Effector memory CD4-positive, alpha-beta T cell (primary cell): Measurements from ENCODE around the gene PDE4D.

ENCODE experiments used
- DNase-seq, 3 donors: peaks; one replicate each; pipeline ENCODE4 v3.0.0-alpha.2; 2020
- H3K27ac ChIP-seq: 2 replicates; pipeline ENCODE4 v1.7.0; 2013; ENCODE audit warnings: mild to moderate bottlenecking, low read length, moderate library complexity; ENCODE audit not compliant: insufficient read depth, poor library complexity, severe bottlenecking
- H3K27me3 ChIP-seq: replicated peaks from 2 replicates; pipeline ENCODE4 v1.7.0; 2013; ENCODE audit warnings: mild to moderate bottlenecking, low read length; ENCODE audit not compliant: insufficient read depth, control insufficient read depth, poor library complexity, severe bottlenecking
- H3K36me3 ChIP-seq: 2 replicates; pipeline ENCODE4 v1.7.0; 2013; ENCODE audit warnings: mild to moderate bottlenecking, low read length, moderate library complexity; ENCODE audit not compliant: control insufficient read depth, insufficient read depth
- H3K4me1 ChIP-seq: 2 replicates; pipeline ENCODE4 v1.7.0; 2013; ENCODE audit warnings: low read length, mild to moderate bottlenecking; ENCODE audit not compliant: control insufficient read depth, insufficient read depth, poor library complexity, severe bottlenecking
- H3K4me3 ChIP-seq: 2 replicates; pipeline ENCODE4 v1.7.0; 2013; ENCODE audit warnings: low read length, low read depth, mild to moderate bottlenecking; ENCODE audit not compliant: insufficient read depth, poor library complexity, severe bottlenecking
- H3K9me3 ChIP-seq: 2 replicates; pipeline ENCODE4 v1.7.0; 2013; ENCODE audit warnings: mild to moderate bottlenecking, low read length, moderate library complexity; ENCODE audit not compliant: control insufficient read depth

Gene PDE4D

DNA sequence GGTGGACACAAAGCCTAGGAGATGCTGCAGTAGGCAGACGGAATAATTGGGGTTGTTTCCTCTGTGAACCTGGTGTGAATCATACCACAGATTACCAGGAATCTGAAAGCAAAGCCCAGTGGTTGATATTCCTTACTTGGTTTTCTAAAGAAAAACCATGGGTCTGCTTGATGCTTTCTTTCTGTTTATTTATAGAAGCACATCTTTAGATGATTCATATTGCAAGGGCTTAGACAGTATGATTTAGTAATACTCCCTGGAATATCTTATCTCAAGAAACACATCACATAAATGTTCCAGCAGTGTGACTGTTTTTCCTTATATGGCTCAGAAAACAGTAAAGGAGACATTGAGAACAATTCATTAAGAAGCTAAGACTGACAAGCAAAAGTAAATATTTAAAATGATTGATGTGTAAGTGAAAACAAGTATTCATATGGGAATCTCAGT is 687.4 kb downstream of the PDE4D start:
- Histone ChIP-seq H3K4me3 (no peak overlapping the region), H3K4me1 (no peaks in the 10 kb centered on the region), H3K27me3 (no peaks in the 10 kb centered on the region), H3K27ac (no peak overlapping the region), H3K9me3 (no peaks in the 10 kb centered on the region), H3K36me3 (no peaks in the 10 kb centered on the region)
- DNase-seq, result no peak

DNA sequence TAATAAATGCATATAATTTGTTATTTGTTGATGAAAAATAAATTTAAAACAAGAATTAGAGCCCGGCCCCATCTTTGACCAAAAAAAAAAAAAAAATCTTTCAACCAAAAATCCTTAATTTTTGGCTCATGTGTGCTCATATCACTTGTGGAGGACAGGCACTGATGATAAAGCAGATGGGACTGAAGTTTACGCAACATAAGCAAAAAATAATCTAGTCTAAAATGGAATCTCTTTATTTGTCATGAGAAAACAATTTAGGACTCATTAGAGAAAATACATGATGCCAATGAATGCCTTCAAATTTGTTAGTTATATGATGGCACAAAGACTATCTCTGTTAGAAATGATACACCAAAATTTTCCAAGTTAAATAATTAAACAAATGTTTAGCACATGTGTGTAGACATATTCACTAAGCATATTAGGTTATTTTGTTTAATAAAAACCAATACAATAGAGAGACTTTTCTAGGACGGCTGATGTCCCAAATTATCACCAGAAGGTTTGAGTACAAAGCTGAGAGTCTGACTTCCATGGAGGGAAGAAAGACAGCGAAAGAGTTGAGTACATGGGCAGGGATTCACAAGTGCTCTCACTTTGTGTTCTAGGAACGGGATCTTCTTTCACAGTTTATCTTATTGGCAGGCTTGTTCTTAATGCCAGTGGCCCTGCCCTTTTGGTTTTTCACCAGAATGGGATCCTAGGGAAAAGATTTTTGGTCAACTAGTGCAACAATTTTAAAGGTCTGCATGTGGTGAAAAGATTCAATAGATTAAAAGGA is 689.2 kb downstream of the PDE4D start:
- Histone ChIP-seq H3K9me3 (no peaks in the 10 kb centered on the region), H3K4me3 (no peak overlapping the region), H3K27me3 (no peaks in the 10 kb centered on the region), H3K4me1 (no peaks in the 10 kb centered on the region), H3K27ac (no peak overlapping the region), H3K36me3 (no peaks in the 10 kb centered on the region)
- no peak for DNase-seq

DNA sequence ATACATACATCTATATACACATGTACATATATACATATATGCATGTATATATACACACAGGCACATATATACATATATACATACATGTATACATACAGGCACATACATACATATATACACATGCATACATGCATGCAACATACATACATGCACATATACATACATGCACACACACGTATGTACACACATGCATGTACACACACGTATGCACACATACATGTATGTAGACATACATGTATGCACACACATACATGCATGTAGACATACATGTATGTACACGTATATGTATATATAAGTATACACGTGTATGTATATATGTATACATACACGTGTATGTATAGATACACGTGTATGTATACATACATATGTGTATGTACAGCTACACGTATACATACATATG is 693.7 kb downstream of the PDE4D start:
- Histone ChIP-seq H3K27ac (no peak overlapping the region), H3K4me1 (no peaks in the 10 kb centered on the region), H3K36me3 (no peaks in the 10 kb centered on the region), H3K27me3 (no peaks in the 10 kb centered on the region), H3K9me3 (no peaks in the 10 kb centered on the region), H3K4me3 (no peak overlapping the region)
- no peak for DNase-seq

DNA sequence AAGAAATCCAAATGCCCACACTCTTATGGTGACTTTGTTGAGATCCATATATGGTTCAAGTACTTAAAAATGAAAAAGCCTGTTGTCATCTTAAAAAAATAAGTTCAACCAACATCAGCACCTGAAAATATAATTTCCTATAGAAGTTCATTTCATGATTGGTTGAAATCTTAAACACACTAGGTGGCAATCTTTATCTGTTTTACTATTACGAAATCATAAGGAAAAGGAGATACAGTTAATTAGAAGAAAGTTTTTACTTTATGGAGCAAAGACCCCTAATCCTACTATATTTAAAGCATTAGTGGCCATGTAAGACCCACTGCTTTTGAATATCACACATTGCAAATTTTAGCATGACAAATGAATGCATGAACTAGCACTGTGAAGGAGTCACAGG is 694.7 kb downstream of the PDE4D start:
- H3K27ac ChIP-seq, result no peak overlapping the region
- H3K9me3 ChIP-seq, result no peaks in the 10 kb centered on the region
- no peak overlapping the region for H3K4me3 ChIP-seq
- H3K36me3 ChIP-seq, result no peaks in the 10 kb centered on the region
- H3K4me1 ChIP-seq, result no peaks in the 10 kb centered on the region
- no peaks in the 10 kb centered on the region for H3K27me3 ChIP-seq
- DNase-seq, result no peak

DNA sequence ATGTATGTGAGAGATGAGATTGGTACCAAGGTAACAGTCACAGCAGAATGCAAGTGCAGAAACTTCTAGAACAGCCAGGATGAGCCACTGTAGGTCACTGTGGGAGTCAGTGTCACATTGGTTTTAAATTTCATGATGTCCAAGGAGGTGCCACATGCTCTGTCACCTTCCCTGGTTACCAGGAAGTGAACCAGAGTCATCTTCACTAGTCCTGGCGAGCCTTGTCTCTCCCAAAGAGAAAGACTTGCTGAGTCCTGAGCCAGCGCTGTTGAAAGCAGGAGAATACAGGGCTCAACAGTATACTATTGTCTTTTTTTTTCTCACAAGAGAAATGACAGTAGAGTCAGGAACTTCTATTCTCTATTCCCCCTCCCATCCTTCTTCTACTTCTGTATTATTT is 695.2 kb downstream of the PDE4D start:
- H3K4me3 ChIP-seq, result no peak overlapping the region
- no peak overlapping the region for H3K27ac ChIP-seq
- no peaks in the 10 kb centered on the region for H3K4me1 ChIP-seq
- H3K27me3 ChIP-seq, result no peaks in the 10 kb centered on the region
- H3K9me3 ChIP-seq, result no peaks in the 10 kb centered on the region
- H3K36me3 ChIP-seq, result no peaks in the 10 kb centered on the region
- no peak for DNase-seq

DNA sequence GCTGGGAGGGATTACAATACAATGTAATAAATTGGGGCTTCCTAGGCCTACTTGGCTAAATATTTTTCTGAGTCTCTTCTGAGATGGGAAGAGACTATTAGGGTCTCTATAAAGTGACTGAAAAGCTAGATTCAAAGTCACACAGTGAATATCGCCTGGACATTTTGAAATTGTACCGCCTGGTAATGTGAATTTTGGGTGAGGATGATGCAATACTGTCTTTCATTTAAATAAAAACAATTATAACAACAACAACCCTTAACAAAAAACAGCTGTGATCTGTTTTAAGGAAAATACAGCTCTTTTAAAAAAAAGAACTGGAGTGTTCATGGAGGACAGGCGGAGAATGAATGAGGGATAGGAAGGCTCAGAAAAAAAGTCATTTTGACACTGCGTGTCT is 695.6 kb downstream of the PDE4D start:
- Histone ChIP-seq H3K36me3 (no peaks in the 10 kb centered on the region), H3K9me3 (no peaks in the 10 kb centered on the region), H3K4me1 (no peaks in the 10 kb centered on the region), H3K27me3 (no peaks in the 10 kb centered on the region), H3K27ac (no peak overlapping the region), H3K4me3 (no peak overlapping the region)
- DNase-seq, result no peak

DNA sequence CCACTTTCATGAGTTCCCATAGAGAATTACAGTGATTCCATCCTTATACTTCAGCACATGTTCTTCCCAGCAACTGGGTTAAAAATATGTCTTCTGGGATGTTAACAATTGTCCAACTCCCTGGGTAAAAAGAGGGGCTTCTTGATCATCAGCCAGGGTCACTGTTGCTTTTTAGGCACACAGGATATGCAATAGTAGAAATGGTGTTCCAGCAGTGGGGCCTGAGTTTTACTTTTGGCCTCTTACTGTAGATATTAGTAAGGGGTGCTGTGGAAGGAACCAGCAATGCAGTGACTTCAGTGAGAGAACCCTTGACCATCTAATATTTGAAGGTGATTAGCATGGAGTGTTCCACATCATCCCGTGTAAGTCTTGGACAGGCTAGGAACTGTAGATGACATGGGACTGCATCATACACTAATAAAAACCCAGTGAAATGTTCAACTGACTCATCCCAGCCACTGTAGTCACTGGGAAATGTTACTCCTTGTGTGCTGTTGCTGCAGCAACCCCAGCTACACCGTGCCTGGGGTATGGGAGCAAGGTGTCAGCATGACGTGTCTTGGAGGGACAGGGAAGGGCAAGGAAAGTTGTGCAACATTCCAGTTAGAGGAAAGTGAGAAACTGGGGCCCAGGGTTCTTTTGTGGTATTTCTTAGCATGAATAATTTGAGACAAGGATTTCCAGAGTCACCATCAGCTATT is 699.8 kb downstream of the PDE4D start:
- no peak for DNase-seq
- Histone ChIP-seq H3K27me3 (no peaks in the 10 kb centered on the region), H3K4me3 (no peak overlapping the region), H3K4me1 (no peaks in the 10 kb centered on the region), H3K9me3 (no peaks in the 10 kb centered on the region), H3K36me3 (no peaks in the 10 kb centered on the region), H3K27ac (no peak overlapping the region)

DNA sequence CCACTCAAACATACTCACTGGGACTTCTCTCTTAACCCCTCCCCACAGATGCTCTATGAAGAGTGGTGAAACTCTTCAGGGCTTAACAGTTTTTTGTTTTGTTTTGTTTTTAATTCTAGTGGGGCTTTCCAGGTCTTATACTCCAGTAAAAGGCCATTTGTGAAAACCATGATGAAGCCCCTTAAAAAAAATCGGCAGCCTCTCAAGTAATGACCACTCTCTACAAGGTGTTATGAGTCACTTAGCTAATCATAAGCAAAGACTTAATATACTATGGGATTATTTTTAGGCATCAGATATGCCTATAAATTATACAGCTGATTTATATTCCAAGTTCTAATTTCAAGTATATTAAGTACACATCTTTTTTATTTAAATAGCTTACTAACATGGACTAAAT is 702.8 kb downstream of the PDE4D start:
- no peaks in the 10 kb centered on the region for H3K9me3 ChIP-seq
- no peak for DNase-seq
- no peak overlapping the region for H3K4me3 ChIP-seq
- no peak overlapping the region for H3K27ac ChIP-seq
- no peaks in the 10 kb centered on the region for H3K4me1 ChIP-seq
- H3K36me3 ChIP-seq, result no peaks in the 10 kb centered on the region
- H3K27me3 ChIP-seq, result no peaks in the 10 kb centered on the region

DNA sequence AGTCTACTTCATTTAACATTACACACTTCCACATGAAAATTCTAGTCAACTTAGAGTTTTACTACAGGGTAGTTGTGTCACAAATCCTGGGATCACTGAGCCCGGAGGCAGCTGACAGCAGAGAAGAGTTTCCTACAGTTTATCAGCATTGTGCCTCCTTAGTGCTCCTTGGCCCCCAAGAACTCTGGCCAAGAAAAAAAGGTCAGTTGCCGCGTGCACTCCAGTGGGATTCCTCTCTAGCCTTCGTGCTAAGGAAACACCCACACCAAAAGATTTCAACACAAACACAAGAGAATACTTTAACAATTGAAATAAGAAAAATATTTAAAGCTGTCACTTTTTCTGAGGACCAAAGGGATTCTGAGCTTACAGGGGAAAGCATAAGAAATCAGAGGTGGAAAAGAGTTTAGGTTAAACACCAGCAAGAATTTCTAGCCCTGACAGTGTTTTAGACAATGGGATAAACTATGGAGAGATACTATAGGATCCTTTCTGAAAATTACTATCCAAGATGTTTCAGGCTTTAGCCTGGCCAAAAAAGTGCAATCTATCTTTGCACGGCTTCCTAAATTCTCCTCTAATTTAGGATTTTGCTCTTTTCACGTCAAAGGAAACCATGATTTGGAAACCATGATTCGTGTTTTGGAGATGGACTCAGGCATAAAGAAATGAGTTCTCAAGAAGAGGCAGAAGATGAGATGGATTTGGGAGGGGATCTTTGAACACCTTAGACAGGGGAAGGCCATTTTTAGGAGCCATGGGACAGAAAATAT is 703.9 kb downstream of the PDE4D start:
- no peak for DNase-seq

More for the DNA sequence above, 703.9 kb downstream of the PDE4D start:
- Histone ChIP-seq H3K9me3 (no peaks in the 10 kb centered on the region), H3K36me3 (no peaks in the 10 kb centered on the region), H3K27me3 (no peaks in the 10 kb centered on the region), H3K4me3 (no peak overlapping the region), H3K27ac (no peak overlapping the region), H3K4me1 (no peaks in the 10 kb centered on the region)
